Endodermal cell (in vitro differentiated cells): Measurements from ENCODE around the gene GPR39. TPM values are rescaled to one million over a fixed set of nuclear protein-coding genes. Genes with fewer than 3 reads are reported as not detected.

Experiments
- DNase-seq: peaks from one replicate; pipeline ENCODE4 v3.0.0-alpha.2; 2017
- H3K27ac ChIP-seq: 2 replicates; pipeline ENCODE4 v1.5.1; 2013; ENCODE audit warnings: mild to moderate bottlenecking, low read depth, low read length, moderate library complexity
- H3K27me3 ChIP-seq: 2 replicates; pipeline ENCODE4 v1.6.1; 2013; ENCODE audit warnings: mild to moderate bottlenecking, low read length, moderate library complexity; ENCODE audit not compliant: insufficient read depth, control insufficient read depth, poor library complexity, severe bottlenecking
- H3K36me3 ChIP-seq: 2 replicates; pipeline ENCODE4 v1.7.0; 2013; ENCODE audit warnings: mild to moderate bottlenecking, low read length, moderate library complexity; ENCODE audit not compliant: control insufficient read depth, insufficient read depth
- H3K4me1 ChIP-seq: one replicate; pipeline ENCODE4 v1.7.0; 2013; ENCODE audit warnings: low read length; ENCODE audit not compliant: control insufficient read depth, insufficient read depth
- H3K4me3 ChIP-seq: 2 replicates; pipeline ENCODE4 v1.5.1; 2013; ENCODE audit warnings: mild to moderate bottlenecking, low read length, moderate library complexity
- H3K9ac ChIP-seq: 2 replicates; pipeline ENCODE4 v1.6.1; 2013; ENCODE audit warnings: mild to moderate bottlenecking, low read length, moderate library complexity; ENCODE audit not compliant: poor library complexity, severe bottlenecking; ENCODE audit errors: extremely low read depth
- H3K9me3 ChIP-seq: 2 replicates; pipeline ENCODE4 v1.6.1; 2013; ENCODE audit warnings: mild to moderate bottlenecking, low read length, moderate library complexity; ENCODE audit not compliant: control insufficient read depth
- H3K27ac Mint-ChIP-seq: 2 replicates; pipeline ENCODE4 v1.8.0; 2020; ENCODE audit warnings: mixed read lengths
- H3K27me3 Mint-ChIP-seq: 2 replicates; pipeline ENCODE4 v1.8.0; 2021; ENCODE audit warnings: mild to moderate bottlenecking, mixed read lengths; ENCODE audit not compliant: insufficient read depth
- H3K36me3 Mint-ChIP-seq: 2 replicates; pipeline ENCODE4 v1.8.0; 2020; ENCODE audit warnings: low read depth, mixed read lengths
- H3K4me1 Mint-ChIP-seq: 2 replicates; pipeline ENCODE4 v1.8.0; 2020; ENCODE audit warnings: mixed read lengths
- H3K4me3 Mint-ChIP-seq: 2 replicates; pipeline ENCODE4 v1.8.0; 2020; ENCODE audit warnings: mild to moderate bottlenecking, moderate library complexity, mixed read lengths
- H3K9me3 Mint-ChIP-seq: 2 replicates; pipeline ENCODE4 v1.8.0; 2020; ENCODE audit warnings: mild to moderate bottlenecking, mixed read lengths
- CTCF ChIP-seq: fragments of 200-600 bp; sonication (generic); conservative IDR thresholded peaks from 2 replicates; pipeline ENCODE4 v1.5.0; 2021; ENCODE audit warnings: antibody characterized with exemption, mild to moderate bottlenecking
- WGBS, 2 experiments: methylation state at CpG; one replicate each; pipeline versions ENCODE4 v1.1.5 to v1.1.7; 2013; ENCODE audit warnings: missing lambda C conversion rate in 2 of 2, mixed read lengths in 1 of 2; ENCODE audit not compliant: insufficient coverage in 1 of 2, insufficient read length in 1 of 2; 5-methylcytosine and 5-hydroxymethylcytosine counted together
- total RNA-seq, 2 donors: library from RNA; stranded (reverse); fragmentation: NEBNext Ultra II Directional in 1 of 2; extraction: Animal tissue kit (Norgen Biotek cat#: 25700) in 1 of 2; gene quantifications; 2 replicates in 1 of 2; 3 replicates in 1 of 2; pipeline ENCODE4 v1.2.1, GENCODE V29; 2021

Gene GPR39
- total RNA-seq, 2 donors from 2014 or later, result 9.4 to 14.6 TPM

GRCh38 chr2:132560562-132560961 lies 144.0 kb downstream of the GPR39 start:
- no peaks in the 10 kb centered on the region for H3K9me3 ChIP-seq

DNA sequence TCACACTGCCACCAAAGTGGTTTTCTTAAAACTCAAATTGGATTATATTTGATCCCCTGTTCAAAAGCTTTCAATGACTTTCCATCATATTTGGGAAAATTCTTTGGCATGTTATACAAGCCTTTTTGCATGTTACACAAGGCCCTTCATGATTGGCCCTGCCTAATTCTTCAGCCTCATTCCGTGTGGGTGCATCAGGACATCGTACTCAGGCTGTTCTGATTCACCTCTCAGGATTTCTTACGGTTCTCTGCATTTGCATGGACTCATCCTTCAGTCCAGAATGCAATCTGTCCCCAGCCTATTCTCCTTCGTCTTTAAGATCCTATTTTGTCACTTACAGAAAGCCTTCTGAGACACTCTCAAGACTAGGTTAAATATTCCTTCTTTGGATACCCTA lies 145.6 kb downstream of the GPR39 start:
- Histone ChIP-seq H3K4me3 (no peak overlapping the region), H3K9me3 (no peaks in the 10 kb centered on the region), H3K9ac (no peak overlapping the region), H3K4me1 (peaks cover 5% of the 10 kb centered on the region), H3K27ac (no peak overlapping the region), H3K27me3 (no peaks in the 10 kb centered on the region), H3K36me3 (no peaks in the 10 kb centered on the region)
- H3K27me3 Mint-ChIP-seq, result no peaks in the 10 kb centered on the region
- no peak overlapping the region for H3K4me3 Mint-ChIP-seq
- peaks cover 19% of the 10 kb centered on the region for H3K4me1 Mint-ChIP-seq
- peak; percentile 13 for DNase-seq
- no peak overlapping the region for H3K27ac Mint-ChIP-seq
- no peaks in the 10 kb centered on the region for H3K36me3 Mint-ChIP-seq
- WGBS, 2 experiments, result 87 to 91% methylated on average over 3 to 4 of the region's 4 CpGs
- TF ChIP-seq CTCF, result no peak
- H3K9me3 Mint-ChIP-seq, result no peaks in the 10 kb centered on the region

More at GRCh38 chr2:132560562-132560961, 144.0 kb downstream of the GPR39 start:
- Mint-ChIP-seq H3K4me1 (peaks cover 19% of the 10 kb centered on the region), H3K4me3 (no peak overlapping the region), H3K36me3 (no peaks in the 10 kb centered on the region), H3K27me3 (no peaks in the 10 kb centered on the region), H3K27ac (no peak overlapping the region), H3K9me3 (no peaks in the 10 kb centered on the region)
- H3K27ac ChIP-seq, result no peak overlapping the region
- H3K4me1 ChIP-seq, result peaks cover 5% of the 10 kb centered on the region
- DNase-seq, result no peak
- H3K27me3 ChIP-seq, result no peaks in the 10 kb centered on the region
- TF ChIP-seq CTCF, result no peak
- H3K36me3 ChIP-seq, result no peaks in the 10 kb centered on the region
- H3K4me3 ChIP-seq, result no peak overlapping the region
- H3K9ac ChIP-seq, result no peak overlapping the region
- 86 to 94% methylated on average over 1 to 2 of the region's 2 CpGs for WGBS, 2 experiments

DNA sequence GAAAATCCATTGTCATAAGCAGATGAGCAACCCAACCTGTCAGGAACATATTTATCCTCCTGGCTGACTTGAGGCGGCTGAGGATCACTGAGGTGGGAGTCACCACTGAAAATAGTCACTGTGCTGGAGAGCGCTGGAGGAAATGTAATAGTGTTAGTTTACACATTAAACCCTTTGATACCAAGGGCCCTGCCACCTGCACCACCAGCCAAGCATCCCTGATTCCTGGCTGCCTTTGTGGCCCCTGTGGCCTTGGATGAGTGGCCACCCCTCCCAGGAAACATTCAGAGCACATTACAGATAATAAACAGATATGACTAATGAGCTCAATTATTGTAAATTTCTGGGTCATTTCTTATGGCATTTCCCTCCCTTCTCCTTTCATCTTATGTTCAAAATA lies 147.5 kb downstream of the GPR39 start:
- Mint-ChIP-seq H3K27ac (no peak overlapping the region), H3K4me1 (peaks cover 10% of the 10 kb centered on the region), H3K4me3 (no peak overlapping the region), H3K36me3 (no peaks in the 10 kb centered on the region), H3K27me3 (no peaks in the 10 kb centered on the region), H3K9me3 (no peaks in the 10 kb centered on the region)
- H3K27ac ChIP-seq, result no peak overlapping the region
- peak; percentile 11 for DNase-seq
- H3K9me3 ChIP-seq, result no peaks in the 10 kb centered on the region
- no peak overlapping the region for H3K9ac ChIP-seq
- TF ChIP-seq CTCF, result no peak
- H3K4me3 ChIP-seq, result no peak overlapping the region
- 90% methylated on average over 2 of the region's 2 CpGs; no CpG with 5 or more reads in 1 of the 2 experiments for WGBS, 2 experiments
- H3K36me3 ChIP-seq, result no peaks in the 10 kb centered on the region
- no peaks in the 10 kb centered on the region for H3K27me3 ChIP-seq
- peaks cover 5% of the 10 kb centered on the region for H3K4me1 ChIP-seq
